H9 (cell line): ENCODE data around the gene GDPD4. TPM values are rescaled to one million over a fixed set of nuclear protein-coding genes. Genes with fewer than 3 reads are reported as not detected.
A peak's percentile ranks its signal among the peaks of the same experiment; 100 is the strongest.

Source experiments
- DNase-seq: peaks from one replicate; pipeline ENCODE4 v3.0.0-alpha.2; 2017
- H2AFZ ChIP-seq: one replicate; pipeline ENCODE4 v1.6.1; 2013; ENCODE audit warnings: mild to moderate bottlenecking, low read length, control low read depth, moderate library complexity
- H2AK5ac ChIP-seq: 2 replicates; pipeline ENCODE4 v1.6.1; 2013; ENCODE audit warnings: low read length, control low read depth, mixed read lengths; ENCODE audit not compliant: insufficient read length
- H2BK120ac ChIP-seq: one replicate; pipeline ENCODE4 v1.6.1; 2013; ENCODE audit warnings: low read depth, mild to moderate bottlenecking, low read length, control low read depth, inconsistent platforms; ENCODE audit not compliant: poor library complexity, severe bottlenecking
- H2BK12ac ChIP-seq: 2 replicates; pipeline ENCODE4 v1.6.1; 2013; ENCODE audit warnings: low read length, control low read depth, mixed read lengths, low read depth; ENCODE audit not compliant: insufficient read length
- H2BK15ac ChIP-seq: 2 replicates; pipeline ENCODE4 v1.6.1; 2013; ENCODE audit warnings: low read depth, low read length, control low read depth
- H2BK20ac ChIP-seq: one replicate; pipeline ENCODE4 v1.6.1; 2013; ENCODE audit warnings: low read depth, mild to moderate bottlenecking, low read length, control low read depth, inconsistent platforms; ENCODE audit not compliant: poor library complexity, severe bottlenecking
- H2BK5ac ChIP-seq: 2 replicates; pipeline ENCODE4 v1.6.1; 2013; ENCODE audit warnings: low read length, control low read depth, mixed read lengths; ENCODE audit not compliant: insufficient read length
- H3K14ac ChIP-seq: 2 replicates; pipeline ENCODE4 v1.6.1; 2013; ENCODE audit warnings: low read length, control low read depth; ENCODE audit not compliant: insufficient read depth
- H3K18ac ChIP-seq: 2 replicates; pipeline ENCODE4 v1.6.1; 2013; ENCODE audit warnings: low read depth, mild to moderate bottlenecking, mixed read lengths, low read length, control low read depth; ENCODE audit not compliant: insufficient read length
- H3K23ac ChIP-seq: 2 replicates; pipeline ENCODE4 v1.6.1; 2013; ENCODE audit warnings: low read length, control low read depth, mixed read lengths, low read depth; ENCODE audit not compliant: insufficient read length
- H3K23me2 ChIP-seq: 2 replicates; pipeline ENCODE4 v1.6.1; 2013; ENCODE audit warnings: low read depth, mild to moderate bottlenecking, mixed read lengths, low read length, control low read depth; ENCODE audit not compliant: insufficient read length, poor library complexity, severe bottlenecking
- H3K27ac ChIP-seq: 2 replicates; pipeline ENCODE4 v1.5.1; 2013; ENCODE audit warnings: low read length, control low read depth, mixed read lengths, low read depth; ENCODE audit not compliant: insufficient read length
- H3K27me3 ChIP-seq: 2 replicates; pipeline ENCODE4 v1.6.1; 2013; ENCODE audit warnings: low read length, control low read depth, inconsistent platforms; ENCODE audit not compliant: insufficient read depth
- H3K4ac ChIP-seq: 2 replicates; pipeline ENCODE4 v1.6.1; 2013; ENCODE audit warnings: low read depth, mild to moderate bottlenecking, control low read depth, inconsistent platforms, low read length, moderate library complexity
- H3K4me1 ChIP-seq: 2 replicates; pipeline ENCODE4 v1.6.1; 2013; ENCODE audit warnings: low read length, control low read depth, inconsistent platforms; ENCODE audit not compliant: insufficient read depth
- H3K4me2 ChIP-seq: 2 replicates; pipeline ENCODE4 v1.6.1; 2013; ENCODE audit warnings: low read length, control low read depth, mixed read lengths; ENCODE audit not compliant: insufficient read length, insufficient read depth
- H3K56ac ChIP-seq: 2 replicates; pipeline ENCODE4 v1.6.1; 2013; ENCODE audit warnings: low read depth, mild to moderate bottlenecking, mixed read lengths, low read length, control low read depth; ENCODE audit not compliant: insufficient read length
- H3K79me1 ChIP-seq: 2 replicates; pipeline ENCODE4 v1.6.1; 2013; ENCODE audit warnings: low read depth, mild to moderate bottlenecking, moderate library complexity, low read length, control low read depth, inconsistent platforms; ENCODE audit not compliant: insufficient read depth, poor library complexity, severe bottlenecking
- H3K79me2 ChIP-seq: 2 replicates; pipeline ENCODE4 v1.6.1; 2013; ENCODE audit warnings: low read length, control low read depth, inconsistent platforms; ENCODE audit not compliant: insufficient read depth
- H3K9ac ChIP-seq: 2 replicates; pipeline ENCODE4 v1.6.1; 2013; ENCODE audit warnings: low read length, control low read depth, mixed read lengths; ENCODE audit not compliant: insufficient read length; ENCODE audit errors: extremely low read depth
- H3K9me3 ChIP-seq: one replicate; pipeline ENCODE4 v1.6.1; 2013; ENCODE audit warnings: low read depth, low read length, inconsistent platforms; ENCODE audit not compliant: control insufficient read depth
- H3T11ph ChIP-seq: one replicate; pipeline ENCODE4 v1.6.1; 2013; ENCODE audit warnings: mild to moderate bottlenecking, low read length, control low read depth, inconsistent platforms
- H4K20me1 ChIP-seq: one replicate; pipeline ENCODE4 v1.6.1; 2013; ENCODE audit not compliant: control insufficient read depth, insufficient read length, insufficient read depth
- H4K5ac ChIP-seq: 2 replicates; pipeline ENCODE4 v1.6.1; 2013; ENCODE audit warnings: low read depth, mild to moderate bottlenecking, mixed read lengths, low read length, control low read depth; ENCODE audit not compliant: insufficient read length
- H4K8ac ChIP-seq: replicated peaks from 2 replicates; pipeline ENCODE4 v1.6.1; 2013; ENCODE audit warnings: low read length, control low read depth, mixed read lengths, low read depth; ENCODE audit not compliant: insufficient read length
- H4K91ac ChIP-seq: 2 replicates; pipeline ENCODE4 v1.6.1; 2013; ENCODE audit warnings: low read depth, mild to moderate bottlenecking, moderate library complexity, mixed read lengths, low read length, control low read depth; ENCODE audit not compliant: insufficient read length
- H3K27ac Mint-ChIP-seq, 3 experiments: 2 replicates in 2 of 3; 3 replicates in 1 of 3; pipeline ENCODE4 v1.8.0; 2020 to 2021; ENCODE audit warnings: mixed read lengths in 3 of 3, mild to moderate bottlenecking in 1 of 3, moderate library complexity in 1 of 3
- H3K27me3 Mint-ChIP-seq: 2 replicates; pipeline ENCODE4 v1.8.0; 2021; ENCODE audit warnings: low read depth, mild to moderate bottlenecking, moderate library complexity, mixed read lengths
- H3K36me3 Mint-ChIP-seq, 3 experiments: 2 replicates in 2 of 3; 3 replicates in 1 of 3; pipeline ENCODE4 v1.8.0; 2020 to 2021; ENCODE audit warnings: low read depth in 3 of 3, mixed read lengths in 3 of 3; ENCODE audit not compliant: insufficient read depth in 1 of 3
- H3K4me1 Mint-ChIP-seq, 2 experiments: 2 replicates each; pipeline ENCODE4 v1.8.0; 2020; ENCODE audit warnings: mixed read lengths in 2 of 2
- H3K4me3 Mint-ChIP-seq, 2 experiments: 2 replicates in 1 of 2; 3 replicates in 1 of 2; pipeline ENCODE4 v1.8.0; 2020 to 2021; ENCODE audit warnings: mild to moderate bottlenecking in 2 of 2, mixed read lengths in 2 of 2, moderate library complexity in 1 of 2
- H3K9me3 Mint-ChIP-seq, 2 experiments: 2 replicates in 1 of 2; 3 replicates in 1 of 2; pipeline ENCODE4 v1.8.0; 2020; ENCODE audit warnings: mild to moderate bottlenecking in 2 of 2, mixed read lengths in 2 of 2, moderate library complexity in 1 of 2
- WGBS: extraction: QIAGEN DNeasy Blood & Tissue Kit; methylation state at CpG from one replicate; pipeline ENCODE4 v1.1.7; 2013; ENCODE audit warnings: missing lambda C conversion rate, low lambda C conversion rate, mixed read lengths; ENCODE audit not compliant: insufficient read length; ENCODE audit errors: extremely low coverage; 5-methylcytosine and 5-hydroxymethylcytosine counted together
- total RNA-seq: library from RNA; stranded (reverse); gene quantifications from 2 replicates; pipeline ENCODE4 v1.2.1, GENCODE V29; 2021
- TF ChIP-seq, protein P1 (sequence below): fragments of 200-600 bp; sonication (generic); conservative IDR thresholded peaks from 3 replicates; pipeline ENCODE4 v1.8.0; 2021; ENCODE audit warnings: antibody characterized with exemption, mild to moderate bottlenecking

Gene GDPD4
- total RNA-seq, 1 experiment from 2014 or later = not detected

DNA sequence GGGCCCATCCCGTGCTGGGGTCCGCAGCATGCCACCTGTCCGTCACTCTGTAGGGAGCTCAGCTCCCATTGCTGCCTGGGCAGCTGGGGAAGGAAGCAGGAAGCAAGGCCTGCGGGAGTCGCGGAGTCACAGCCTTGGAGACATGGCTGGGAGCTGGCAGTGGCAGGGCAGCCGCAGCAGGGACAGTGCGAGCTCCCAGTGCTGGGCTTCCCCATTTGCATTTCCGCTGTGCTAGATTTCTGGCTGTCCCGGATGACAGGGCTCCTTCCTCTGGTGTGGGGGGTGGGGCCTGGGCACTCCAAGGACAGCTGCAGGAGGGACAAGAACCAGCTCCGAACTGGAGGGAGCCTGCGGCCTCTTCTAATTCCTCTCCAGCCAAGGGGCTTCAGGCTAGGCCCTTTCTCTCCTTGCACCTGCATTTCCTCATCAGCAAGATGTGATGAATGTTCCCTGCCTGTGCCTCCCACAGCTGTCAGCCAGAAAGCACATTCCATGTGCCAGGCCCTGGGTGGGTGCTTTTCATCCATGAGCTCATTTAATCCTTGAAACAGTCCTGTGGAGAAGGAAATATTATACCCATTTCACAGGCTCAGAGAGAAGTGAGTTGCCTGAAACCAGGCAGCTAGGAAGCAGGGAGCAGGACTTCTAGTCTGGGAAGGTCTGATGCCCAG is 125.5 kb downstream of the GDPD4 start:
- Mint-ChIP-seq H3K4me3 (peak overlapping the region in 1 of 2 experiments; percentile 32; a peak in 2 of 5 replicates), H3K36me3 (no peaks in the 10 kb centered on the region; a peak in 3 of 7 replicates), H3K9me3 (no peaks in the 10 kb centered on the region; a peak in 1 of 5 replicates), H3K27me3 (no peaks in the 10 kb centered on the region; the same call in none of the 2 replicates), H3K27ac (peak overlapping the region in 1 of 3 experiments; percentile 96; a peak in 2 of 7 replicates), H3K4me1 (peaks cover 54 to 55% of the 10 kb centered on the region in 2 experiments)
- Histone ChIP-seq H4K5ac (no peak overlapping the region), H3K23ac (no peak overlapping the region), H2BK15ac (no peak overlapping the region), H3K18ac (no peak overlapping the region), H3K4ac (no peak overlapping the region), H4K20me1 (no peaks in the 10 kb centered on the region), H3K79me1 (no peaks in the 10 kb centered on the region), H3K23me2 (no peaks in the 10 kb centered on the region), H4K91ac (no peak overlapping the region), H3K56ac (no peak overlapping the region), H2AK5ac (no peak overlapping the region), H3K9me3 (no peaks in the 10 kb centered on the region), H2BK5ac (no peak overlapping the region), H3T11ph (no peak overlapping the region), H3K27ac (no peak overlapping the region), H3K4me1 (peaks cover 12% of the 10 kb centered on the region; the same call in 1 of the 2 replicates), H2BK12ac (no peak overlapping the region), H3K27me3 (peaks cover 2% of the 10 kb centered on the region; the same call in 1 of the 2 replicates), H2BK20ac (no peak overlapping the region), H3K4me2 (no peak overlapping the region), H2BK120ac (no peak overlapping the region), H3K9ac (no peak overlapping the region), H2AFZ (no peak overlapping the region), H3K14ac (no peak overlapping the region), H3K79me2 (no peaks in the 10 kb centered on the region), H4K8ac (no peak overlapping the region)
- DNase-seq = peak; percentile 88
- WGBS = no CpG with 5 or more reads among the region's 12 CpGs
- TF ChIP-seq, protein P1, sequence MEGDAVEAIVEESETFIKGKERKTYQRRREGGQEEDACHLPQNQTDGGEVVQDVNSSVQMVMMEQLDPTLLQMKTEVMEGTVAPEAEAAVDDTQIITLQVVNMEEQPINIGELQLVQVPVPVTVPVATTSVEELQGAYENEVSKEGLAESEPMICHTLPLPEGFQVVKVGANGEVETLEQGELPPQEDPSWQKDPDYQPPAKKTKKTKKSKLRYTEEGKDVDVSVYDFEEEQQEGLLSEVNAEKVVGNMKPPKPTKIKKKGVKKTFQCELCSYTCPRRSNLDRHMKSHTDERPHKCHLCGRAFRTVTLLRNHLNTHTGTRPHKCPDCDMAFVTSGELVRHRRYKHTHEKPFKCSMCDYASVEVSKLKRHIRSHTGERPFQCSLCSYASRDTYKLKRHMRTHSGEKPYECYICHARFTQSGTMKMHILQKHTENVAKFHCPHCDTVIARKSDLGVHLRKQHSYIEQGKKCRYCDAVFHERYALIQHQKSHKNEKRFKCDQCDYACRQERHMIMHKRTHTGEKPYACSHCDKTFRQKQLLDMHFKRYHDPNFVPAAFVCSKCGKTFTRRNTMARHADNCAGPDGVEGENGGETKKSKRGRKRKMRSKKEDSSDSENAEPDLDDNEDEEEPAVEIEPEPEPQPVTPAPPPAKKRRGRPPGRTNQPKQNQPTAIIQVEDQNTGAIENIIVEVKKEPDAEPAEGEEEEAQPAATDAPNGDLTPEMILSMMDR = no peak
